GM12873 (cell line): ENCODE results near the gene SLC35F3.

Experiments used
- TF ChIP-seq, protein P1 (sequence below): IDR thresholded peaks from 2 replicates; pipeline ENCODE4 v1.5.1; 2012; ENCODE audit warnings: low read depth, mild to moderate bottlenecking, moderate library complexity, low read length, control low read depth; ENCODE audit not compliant: insufficient read depth; ENCODE audit errors: missing control alignments

Gene SLC35F3

DNA sequence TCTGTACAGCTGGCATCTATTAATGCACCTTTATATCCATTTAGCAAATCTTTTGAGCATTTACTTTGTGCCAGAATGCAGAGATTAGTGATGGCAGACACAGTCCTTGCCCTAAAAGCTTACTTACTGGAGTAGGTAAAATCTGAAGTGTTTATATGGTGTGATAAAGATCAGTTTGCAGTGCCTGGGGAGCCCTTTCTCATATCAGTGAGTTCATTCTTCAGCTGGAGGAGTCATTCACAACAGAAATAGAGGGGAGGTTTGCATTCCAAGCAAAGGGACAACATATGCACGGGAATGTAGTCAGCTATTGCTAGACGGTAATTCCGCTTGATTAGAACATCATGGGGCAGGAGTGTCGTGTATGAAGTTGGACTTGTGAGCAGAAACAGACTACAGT lies 8.4 kb downstream of the SLC35F3 start:
- TF ChIP-seq, protein P1, sequence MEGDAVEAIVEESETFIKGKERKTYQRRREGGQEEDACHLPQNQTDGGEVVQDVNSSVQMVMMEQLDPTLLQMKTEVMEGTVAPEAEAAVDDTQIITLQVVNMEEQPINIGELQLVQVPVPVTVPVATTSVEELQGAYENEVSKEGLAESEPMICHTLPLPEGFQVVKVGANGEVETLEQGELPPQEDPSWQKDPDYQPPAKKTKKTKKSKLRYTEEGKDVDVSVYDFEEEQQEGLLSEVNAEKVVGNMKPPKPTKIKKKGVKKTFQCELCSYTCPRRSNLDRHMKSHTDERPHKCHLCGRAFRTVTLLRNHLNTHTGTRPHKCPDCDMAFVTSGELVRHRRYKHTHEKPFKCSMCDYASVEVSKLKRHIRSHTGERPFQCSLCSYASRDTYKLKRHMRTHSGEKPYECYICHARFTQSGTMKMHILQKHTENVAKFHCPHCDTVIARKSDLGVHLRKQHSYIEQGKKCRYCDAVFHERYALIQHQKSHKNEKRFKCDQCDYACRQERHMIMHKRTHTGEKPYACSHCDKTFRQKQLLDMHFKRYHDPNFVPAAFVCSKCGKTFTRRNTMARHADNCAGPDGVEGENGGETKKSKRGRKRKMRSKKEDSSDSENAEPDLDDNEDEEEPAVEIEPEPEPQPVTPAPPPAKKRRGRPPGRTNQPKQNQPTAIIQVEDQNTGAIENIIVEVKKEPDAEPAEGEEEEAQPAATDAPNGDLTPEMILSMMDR, result no peak

DNA sequence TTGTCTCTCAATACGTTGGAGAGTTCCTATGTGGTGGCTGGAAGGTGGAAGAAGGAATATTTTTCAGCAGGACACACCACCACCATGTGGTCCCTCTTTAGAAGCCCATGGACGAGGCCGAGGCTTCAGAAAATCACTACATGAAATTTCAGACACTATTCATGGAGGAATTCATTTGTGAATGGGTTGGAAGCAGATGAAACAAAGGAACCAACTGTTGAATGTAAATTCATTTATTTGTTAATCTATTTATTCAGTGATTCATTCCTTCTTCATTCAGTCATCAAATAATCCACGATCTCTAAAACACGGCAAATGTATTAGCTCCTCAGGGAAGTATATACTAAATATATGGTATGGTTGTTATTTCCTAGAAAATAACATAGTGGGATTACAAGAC lies 12.2 kb downstream of the SLC35F3 start:
- TF ChIP-seq, protein P1, result no peak

DNA sequence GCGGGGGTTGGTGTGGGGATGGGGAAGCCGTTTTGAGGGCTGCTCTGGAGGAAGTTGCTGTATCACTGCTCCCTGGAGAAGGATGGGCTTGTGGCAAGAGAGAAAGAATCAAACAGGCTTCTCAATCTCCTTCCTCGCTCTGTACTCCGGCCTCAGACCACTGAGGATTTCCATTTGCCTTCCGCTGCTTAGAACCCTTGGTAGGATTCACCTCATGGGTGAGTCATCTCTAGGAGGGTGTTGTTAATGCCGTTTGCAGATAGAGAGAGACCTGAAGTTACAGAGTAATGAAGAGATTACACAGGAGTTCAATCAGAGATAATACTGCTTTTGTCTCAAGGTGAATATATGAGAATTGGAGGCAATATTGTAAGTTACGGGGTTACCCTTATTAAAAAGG lies 15.3 kb downstream of the SLC35F3 start:
- TF ChIP-seq, protein P1, result no peak

GRCh38 chr1:233928123-233928522 lies 23.6 kb downstream of the SLC35F3 start:
- TF ChIP-seq, protein P1, result no peak

DNA sequence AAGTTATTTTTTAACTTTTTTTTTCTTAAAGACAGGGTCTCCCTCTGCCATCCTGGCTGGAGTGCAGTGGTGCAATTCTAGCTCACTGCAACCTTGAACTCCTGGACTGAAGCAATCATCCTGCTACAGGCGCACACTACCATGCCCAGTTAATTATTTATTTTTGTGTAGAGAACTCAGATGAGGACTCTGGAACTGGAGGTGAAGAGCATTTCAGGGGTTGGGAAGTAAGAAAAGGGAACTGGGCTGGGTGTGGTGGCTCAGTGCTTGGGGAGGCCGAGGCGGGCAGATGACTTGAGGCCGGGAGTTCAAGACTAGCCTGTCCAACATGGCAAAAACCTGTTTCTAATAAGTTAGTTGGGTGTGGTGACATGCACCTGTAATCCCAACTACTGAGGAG lies 28.9 kb downstream of the SLC35F3 start:
- TF ChIP-seq, protein P1, result no peak

- TF ChIP-seq, protein P1, result no peak
Observed at GRCh38 chr1:233935297-233935868, 30.9 kb downstream of the SLC35F3 start.

- TF ChIP-seq, protein P1, result no peak
Observed at GRCh38 chr1:233936422-233936821, 31.9 kb downstream of the SLC35F3 start.
